G401 (cell line): Measurements from ENCODE around the gene PTOV1. TPM values are rescaled to one million over a fixed set of nuclear protein-coding genes. Genes with fewer than 3 reads are reported as not detected.
"Not testable (repeated sequence)": the region's sequence is repeated elsewhere in the genome, so short reads cannot be mapped to it uniquely, and the experiment has no call there.

ENCODE experiments used
- DNase-seq: peaks from one replicate; pipeline ENCODE4 v3.0.0-alpha.2; 2015; ENCODE audit warnings: low spot score
- in situ Hi-C: cut with HindIII; loops from 2 replicates; pipeline ENCODE4 v1.10.0; 2016; ENCODE audit warnings: low sequenced_read_pairs, mixed read lengths
- total RNA-seq: library from RNA; depleted of rRNA; stranded (reverse); fragments of >200 nt; shearing (Covaris generic); gene quantifications from 2 replicates; pipeline ENCODE4 v1.2.3, GENCODE V29; 2014

PTOV1 gene
- total RNA-seq, 1 experiment from 2014 or later = 147 TPM

GRCh38 chr19:49816590-49816989 lies 34.4 kb upstream of the PTOV1 start:
- in situ Hi-C loops = no loop called here
- no peak for DNase-seq

- in situ Hi-C loops = no loop called here
- peak; percentile 89 for DNase-seq
Measured at GRCh38 chr19:49817964-49818648, 32.9 kb upstream of the PTOV1 start, which contains the start of gene MED25. Gene MED25, plus strand, starts transcription at chr19:49818289. Its CDS starts 53 bp downstream, at chr19:49818342.

GRCh38 chr19:49818649-49819370 lies 32.1 kb upstream of the PTOV1 start:
- no peak for DNase-seq
- in situ Hi-C loops = no loop called here

GRCh38 chr19:49819452-49820115 lies 31.4 kb upstream of the PTOV1 start:
- DNase-seq, in situ Hi-C loops: not testable (repeated sequence)

- in situ Hi-C loops = no loop called here
- no peak for DNase-seq
Measured at GRCh38 chr19:49820125-49820524, 30.8 kb upstream of the PTOV1 start.

- in situ Hi-C loops = no loop called here
- no peak for DNase-seq
Measured at GRCh38 chr19:49823472-49823871, 27.5 kb upstream of the PTOV1 start.

- in situ Hi-C loops = no loop called here
- DNase-seq = no peak
Measured at GRCh38 chr19:49824662-49825061, 26.3 kb upstream of the PTOV1 start.

- DNase-seq = no peak
- in situ Hi-C loops = no loop called here
Measured at GRCh38 chr19:49827034-49827433, 23.9 kb upstream of the PTOV1 start.

- in situ Hi-C loops = no loop called here
- DNase-seq = no peak
Measured at GRCh38 chr19:49829200-49829599, 21.8 kb upstream of the PTOV1 start.

GRCh38 chr19:49829721-49830120 lies 21.2 kb upstream of the PTOV1 start:
- in situ Hi-C loops = no loop called here
- no peak for DNase-seq

GRCh38 chr19:49830766-49831165 lies 20.2 kb upstream of the PTOV1 start:
- DNase-seq = no peak
- in situ Hi-C loops = no loop called here

GRCh38 chr19:49831592-49831991 lies 19.4 kb upstream of the PTOV1 start:
- in situ Hi-C loops = no loop called here
- DNase-seq = no peak

- in situ Hi-C loops = no loop called here
- no peak for DNase-seq
Measured at GRCh38 chr19:49832556-49832955, 18.4 kb upstream of the PTOV1 start.

- DNase-seq = no peak
- in situ Hi-C loops = no loop called here
Measured at GRCh38 chr19:49833599-49833998, 17.4 kb upstream of the PTOV1 start.

- in situ Hi-C loops = no loop called here
- DNase-seq = no peak
Measured at GRCh38 chr19:49835562-49835961, 15.4 kb upstream of the PTOV1 start.

- no peak for DNase-seq
- in situ Hi-C loops = no loop called here
Measured at GRCh38 chr19:49836176-49837008, 14.6 kb upstream of the PTOV1 start.

GRCh38 chr19:49837009-49837310 lies 14.0 kb upstream of the PTOV1 start:
- in situ Hi-C loops = no loop called here

GRCh38 chr19:49837425-49837824 lies 13.5 kb upstream of the PTOV1 start:
- in situ Hi-C loops = no loop called here
- no peak for DNase-seq

More at GRCh38 chr19:49837009-49837310, 14.0 kb upstream of the PTOV1 start:
- DNase-seq = no peak

GRCh38 chr19:49838885-49839588 lies 11.9 kb upstream of the PTOV1 start:
- DNase-seq = no peak
- in situ Hi-C loops = no loop called here
